Stimulated activated CD4-positive, alpha-beta T cell treated with anti-CD3 and anti-CD28 coated beads, Interleukin-15, amount 100 ng/mL, for 1 hour (primary cell): ENCODE results near the gene MAGI2.
"Not testable (repeated sequence)": the region's sequence is repeated elsewhere in the genome, so short reads cannot be mapped to it uniquely, and the experiment has no call there.

Source experiments
- DNase-seq, 2 donors: peaks; one replicate each; pipeline ENCODE4 v3.0.0-alpha.2; 2020; ENCODE audit warnings: low read depth in 1 of 2, low spot score in 1 of 2

The MAGI2 gene

DNA sequence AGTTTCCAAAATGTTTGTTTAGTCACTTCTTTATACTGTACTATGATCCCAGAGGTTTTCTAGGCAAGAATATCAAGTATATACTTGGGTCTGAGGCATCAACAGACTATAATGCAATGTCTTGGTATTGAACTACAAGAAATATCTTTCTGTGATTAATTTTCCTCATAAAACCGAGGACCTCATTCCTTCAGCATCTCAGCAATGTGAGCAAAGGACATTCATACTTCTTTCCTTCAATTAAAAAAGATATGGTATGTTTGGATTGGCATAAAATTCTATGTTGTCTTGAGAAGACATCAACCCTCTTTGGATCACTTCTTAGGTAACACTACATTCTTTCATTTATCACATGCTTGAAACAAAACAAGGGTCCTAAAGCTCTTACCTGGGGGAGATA lies 1130.3 kb downstream of the MAGI2 start:
- DNase-seq: no peak

DNA sequence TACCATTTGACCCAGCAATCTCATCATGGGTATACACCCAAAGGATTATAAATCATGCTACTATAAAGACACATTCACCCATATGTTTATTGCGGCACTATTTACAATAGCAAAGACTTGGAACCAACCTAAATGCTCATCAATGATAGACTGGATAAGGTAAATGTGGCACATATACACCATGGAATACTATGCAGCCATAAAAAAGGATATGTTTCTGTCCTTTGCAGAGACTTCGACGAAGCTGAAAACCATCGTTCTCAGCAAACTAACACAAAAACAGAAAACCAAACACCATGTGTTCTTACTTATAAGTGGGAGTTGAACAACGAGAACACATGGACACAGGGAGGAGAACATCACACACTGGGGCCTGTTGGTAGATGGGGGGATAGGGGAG lies 1131.2 kb downstream of the MAGI2 start:
- not testable (repeated sequence) for DNase-seq

DNA sequence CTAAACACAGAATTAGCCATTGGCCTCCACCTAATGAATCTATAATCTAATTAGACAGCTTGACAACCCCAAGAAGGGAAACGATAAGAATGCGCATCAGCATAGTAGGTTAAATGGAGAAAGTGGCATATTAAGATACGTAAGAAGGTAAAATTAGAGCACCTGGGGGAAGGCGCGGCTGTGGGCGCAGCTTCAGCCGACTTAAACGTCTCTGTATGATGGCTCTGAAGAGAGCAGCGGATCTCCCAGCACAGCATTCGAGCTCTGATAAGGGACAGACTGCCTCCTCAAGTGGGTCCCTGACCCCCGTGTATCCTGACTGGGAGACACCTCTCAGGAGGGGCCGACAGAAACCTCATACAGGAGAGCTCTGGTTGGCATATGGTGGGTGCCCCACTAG lies 1136.1 kb downstream of the MAGI2 start:
- DNase-seq: no peak

DNA sequence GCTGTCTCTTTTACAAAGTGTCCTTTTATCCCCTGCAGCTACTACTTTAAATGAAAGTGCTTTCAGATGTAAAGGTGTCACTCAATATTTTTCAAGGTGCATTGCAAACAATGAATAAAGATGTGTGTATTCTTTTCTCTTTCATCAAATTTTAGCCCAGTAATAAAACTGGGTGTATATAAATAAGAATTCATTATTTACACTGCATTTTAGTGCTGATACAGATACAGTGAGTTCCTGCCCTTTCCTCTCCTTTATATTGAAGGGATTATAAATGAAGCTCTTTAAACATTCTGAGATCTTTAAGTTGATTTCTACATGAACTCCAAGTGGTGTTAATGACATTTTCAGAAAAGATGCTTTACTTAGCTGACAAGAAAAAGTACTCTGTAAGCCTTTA lies 1137.4 kb downstream of the MAGI2 start:
- DNase-seq: no peak

DNA sequence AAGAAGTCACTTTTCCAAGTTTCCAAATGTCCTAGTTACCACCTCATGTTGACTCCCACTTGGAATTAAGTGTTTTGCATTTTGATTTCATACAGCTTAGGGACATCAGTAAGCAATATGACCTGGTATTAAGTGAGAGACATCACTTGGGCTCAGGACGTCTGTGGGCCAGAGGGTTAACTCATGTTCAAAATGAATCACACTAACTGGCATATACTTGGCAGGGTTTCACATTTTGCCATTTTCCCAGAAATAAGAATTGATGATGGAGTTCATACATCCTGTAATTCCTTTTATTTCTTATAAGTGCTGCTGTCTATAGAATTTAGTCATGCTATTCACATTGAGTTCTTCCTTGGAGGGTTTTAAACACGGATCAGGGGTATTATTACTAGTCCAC lies 1138.3 kb downstream of the MAGI2 start:
- DNase-seq: no peak

DNA sequence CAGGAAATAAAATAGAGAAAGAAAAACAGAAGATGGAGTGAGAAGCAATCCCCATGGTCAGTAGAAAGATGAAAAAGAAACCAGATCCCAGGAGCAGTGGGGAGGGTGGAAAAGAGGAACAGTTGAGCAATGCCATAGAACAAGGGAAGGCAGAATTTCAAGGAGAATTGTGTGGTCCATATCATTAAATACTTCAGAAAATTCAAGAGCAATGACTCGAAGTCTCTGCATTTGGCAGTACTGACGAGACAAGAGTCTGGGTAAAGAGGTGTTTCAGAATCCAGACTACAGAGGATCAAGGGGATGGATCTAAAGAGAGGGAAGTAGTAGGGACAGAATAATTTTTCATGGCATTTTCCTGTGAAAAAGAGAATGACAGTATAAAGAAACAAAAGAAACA lies 1142.3 kb downstream of the MAGI2 start:
- no peak for DNase-seq

DNA sequence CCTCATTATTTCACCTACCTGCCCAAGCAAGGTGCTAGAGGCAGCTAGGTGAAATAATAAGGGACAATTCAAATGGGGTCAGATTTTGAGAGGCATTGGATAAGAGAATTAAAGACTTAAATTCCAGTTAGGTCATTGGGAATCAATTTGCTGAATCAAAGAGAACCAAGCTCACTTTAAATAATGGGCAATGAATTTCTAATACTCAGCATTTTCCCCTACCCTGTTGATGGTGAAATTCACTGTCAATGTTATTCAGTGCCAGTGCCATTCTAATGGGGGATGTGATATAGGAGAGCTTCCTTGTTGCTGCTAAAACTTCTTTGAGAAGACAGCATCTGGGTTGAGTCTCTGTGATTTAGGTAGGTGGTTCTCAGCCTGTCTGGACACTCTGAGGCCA lies 1145.6 kb downstream of the MAGI2 start:
- DNase-seq: no peak

DNA sequence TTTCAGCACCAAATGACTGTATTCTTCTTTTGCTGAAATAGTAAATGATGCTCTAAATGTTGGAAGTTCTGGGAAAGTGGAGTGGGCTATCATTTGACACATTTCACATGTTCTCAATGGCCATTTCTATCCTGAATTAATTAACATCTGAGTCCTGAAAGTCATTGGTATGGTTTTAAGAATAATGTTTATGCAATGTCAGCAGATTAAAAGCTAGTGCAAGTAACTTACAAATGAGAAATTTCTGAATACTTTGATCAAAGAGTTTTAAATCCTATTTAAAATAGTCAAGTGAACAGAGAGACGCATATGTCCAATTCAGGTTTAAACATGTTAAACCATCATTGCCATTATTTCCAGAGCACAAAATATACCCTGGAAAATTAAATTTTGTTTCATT lies 1146.8 kb downstream of the MAGI2 start:
- DNase-seq: no peak

DNA sequence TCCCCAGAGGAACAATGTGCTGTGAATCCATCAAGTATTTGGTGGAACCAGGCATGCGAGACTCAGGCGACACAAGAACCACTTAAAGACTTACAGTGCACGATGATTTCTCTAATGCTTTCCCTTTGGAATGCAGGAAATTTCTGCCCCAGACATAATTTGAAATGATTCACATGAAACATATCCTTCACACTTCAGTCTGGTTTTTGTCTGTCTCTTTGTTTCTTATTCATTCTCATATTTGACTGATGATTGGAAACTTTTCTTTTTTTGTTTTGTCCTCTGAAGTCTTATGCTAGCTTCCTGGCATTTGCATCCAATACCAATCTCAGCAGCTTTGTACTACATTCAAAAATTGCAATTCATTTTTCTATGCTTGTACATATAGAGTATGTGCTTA lies 1152.1 kb downstream of the MAGI2 start:
- DNase-seq: no peak

DNA sequence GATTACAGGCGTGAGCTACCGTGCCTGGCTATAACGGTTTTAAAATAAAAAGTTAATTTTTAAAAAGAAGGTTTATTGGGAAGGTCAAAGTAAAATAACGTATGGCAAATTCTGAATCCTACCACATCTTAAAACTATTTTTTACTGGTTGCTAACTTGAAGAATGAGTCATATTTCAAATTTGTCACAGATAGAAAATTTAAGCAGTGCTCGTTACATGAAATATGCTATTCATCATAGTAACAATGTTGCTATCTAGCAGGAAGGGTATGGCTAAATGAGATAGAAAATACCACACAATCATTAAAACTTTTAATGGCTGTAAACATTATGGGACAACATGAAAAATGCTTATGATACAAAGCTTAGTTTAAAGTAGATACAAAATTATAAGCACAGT lies 1154.4 kb downstream of the MAGI2 start:
- no peak for DNase-seq

DNA sequence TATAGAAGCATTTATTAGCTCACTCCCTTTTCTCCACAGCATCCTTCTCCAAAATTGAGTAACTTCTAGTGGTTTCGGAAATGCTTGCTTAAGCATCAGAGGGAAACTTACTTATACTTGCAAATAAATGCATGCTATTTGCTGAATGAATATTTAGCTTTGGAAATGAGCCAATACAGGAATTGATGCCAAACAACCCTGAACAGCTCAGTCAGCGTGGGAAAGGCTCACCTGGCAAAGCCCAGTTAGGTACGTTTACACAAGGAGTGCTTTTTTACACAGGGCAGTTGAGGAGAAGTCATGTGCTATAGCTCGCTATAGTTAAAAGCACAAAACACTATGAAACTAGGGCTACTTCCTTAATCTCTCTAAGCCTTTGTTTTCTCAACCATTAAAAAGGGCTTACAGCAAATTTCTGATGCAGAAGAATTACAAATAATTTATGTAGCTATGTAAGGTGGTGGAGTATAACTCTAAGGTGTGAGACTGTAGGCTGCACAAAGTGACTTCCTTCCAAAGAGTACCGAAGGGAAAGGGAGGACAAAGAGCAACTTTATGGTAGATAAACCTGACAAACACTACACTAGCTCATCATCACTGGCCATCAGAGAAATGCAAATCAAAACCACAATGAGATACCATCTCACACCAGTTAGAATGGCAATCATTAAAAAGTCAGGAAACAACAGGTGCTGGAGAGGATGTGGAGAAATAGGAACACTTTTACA lies 1156.7 kb downstream of the MAGI2 start:
- no peak for DNase-seq

DNA sequence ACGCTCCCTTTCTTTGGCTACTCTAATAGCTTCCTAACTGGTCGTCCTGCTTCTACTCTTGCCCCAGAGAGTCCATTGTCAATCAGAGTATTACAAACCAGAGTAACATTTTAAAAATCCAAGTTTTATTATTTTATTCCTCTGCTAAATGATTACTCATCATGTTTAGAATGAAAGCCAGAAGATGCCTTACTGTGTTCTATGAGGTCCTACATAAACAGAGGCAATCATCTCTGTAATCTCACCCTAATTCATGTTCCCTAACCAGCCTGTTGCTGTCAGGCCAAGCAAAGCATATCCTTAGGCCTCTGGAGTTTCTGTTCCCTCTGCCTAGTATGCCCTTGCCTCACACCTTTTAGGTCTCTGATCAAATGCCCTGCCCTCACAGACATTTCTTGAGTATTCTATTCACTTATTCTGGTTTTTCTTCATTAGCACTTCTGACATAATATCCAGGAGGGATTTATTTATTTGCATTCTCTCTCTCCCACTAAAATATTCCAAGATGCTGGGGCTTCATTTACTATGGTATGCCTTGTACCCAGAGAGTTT lies 1157.3 kb downstream of the MAGI2 start:
- no peak for DNase-seq

DNA sequence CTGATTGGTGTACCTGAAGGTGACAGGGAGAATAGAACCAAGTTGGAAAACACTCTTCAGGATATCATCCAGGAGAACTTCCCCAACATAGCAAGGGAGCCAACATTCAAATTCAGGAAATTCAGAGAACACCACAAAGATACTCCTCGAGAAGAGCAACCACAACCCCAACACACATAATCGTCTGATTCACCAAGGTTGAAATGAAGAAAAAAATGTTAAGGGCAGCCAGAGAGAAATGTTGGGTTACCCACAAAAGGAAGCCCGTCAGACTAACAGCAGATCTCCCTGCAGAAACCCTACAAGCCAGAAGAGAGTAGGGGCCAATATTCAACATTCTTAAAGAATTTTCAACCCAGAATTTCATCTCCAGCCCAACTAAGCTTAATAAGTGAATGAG lies 1164.0 kb downstream of the MAGI2 start:
- not testable (repeated sequence) for DNase-seq

DNA sequence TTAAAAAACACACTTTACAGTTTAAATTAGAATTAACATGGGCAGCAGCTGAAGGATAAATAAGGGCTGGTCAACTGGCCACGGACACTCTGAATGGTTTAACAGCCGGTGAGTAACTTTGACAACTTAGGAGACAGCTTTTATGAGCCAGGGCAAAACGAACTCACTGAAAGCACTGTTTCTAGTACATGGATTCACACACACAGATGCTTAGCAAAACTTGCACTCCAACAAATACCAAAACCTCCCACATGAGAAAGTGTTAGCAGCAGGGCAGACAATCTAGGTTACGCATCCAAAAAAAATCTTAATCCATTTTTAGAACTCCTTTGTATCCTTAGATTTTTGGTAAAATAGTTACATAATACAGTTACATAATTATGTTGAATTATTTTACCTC lies 1168.5 kb downstream of the MAGI2 start:
- DNase-seq: no peak

DNA sequence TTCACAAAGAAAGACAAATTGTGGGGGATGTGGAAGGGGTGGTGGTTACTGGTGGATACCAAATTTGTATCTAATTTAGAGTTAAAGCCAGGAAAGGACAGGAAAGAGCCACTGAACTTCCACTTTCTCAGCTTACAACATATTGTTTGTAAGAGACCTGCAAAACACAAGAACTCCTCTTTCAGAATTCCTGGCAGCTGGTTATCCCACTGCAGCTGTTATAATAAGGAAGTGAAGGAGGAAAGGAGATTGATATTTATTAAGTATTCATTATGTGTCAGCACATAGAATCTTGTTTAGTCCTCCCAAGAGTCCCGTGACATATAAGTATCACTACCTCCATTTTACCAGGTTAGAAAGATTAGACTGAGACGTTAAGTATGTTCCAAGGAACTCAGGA lies 1173.2 kb downstream of the MAGI2 start:
- DNase-seq: no peak

DNA sequence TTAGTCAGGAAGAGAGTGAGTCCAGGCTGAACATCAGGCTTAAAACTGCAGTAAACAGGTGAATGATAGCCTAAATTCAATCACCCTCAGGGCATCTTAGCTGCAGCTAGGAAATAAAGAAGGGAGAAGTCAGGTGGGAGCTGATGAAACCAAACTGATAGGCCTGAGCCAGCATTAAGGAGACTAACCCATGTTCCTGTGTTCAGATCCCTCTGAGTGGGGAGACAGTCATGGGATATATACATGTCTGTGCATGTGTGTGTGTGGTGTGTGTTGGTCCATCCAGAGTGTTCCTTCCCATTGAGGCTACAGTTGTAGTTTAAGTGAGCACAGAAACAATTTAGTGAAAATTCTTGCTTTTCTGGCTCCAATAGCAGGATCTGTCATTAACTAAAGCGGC lies 1174.0 kb downstream of the MAGI2 start:
- no peak for DNase-seq

DNA sequence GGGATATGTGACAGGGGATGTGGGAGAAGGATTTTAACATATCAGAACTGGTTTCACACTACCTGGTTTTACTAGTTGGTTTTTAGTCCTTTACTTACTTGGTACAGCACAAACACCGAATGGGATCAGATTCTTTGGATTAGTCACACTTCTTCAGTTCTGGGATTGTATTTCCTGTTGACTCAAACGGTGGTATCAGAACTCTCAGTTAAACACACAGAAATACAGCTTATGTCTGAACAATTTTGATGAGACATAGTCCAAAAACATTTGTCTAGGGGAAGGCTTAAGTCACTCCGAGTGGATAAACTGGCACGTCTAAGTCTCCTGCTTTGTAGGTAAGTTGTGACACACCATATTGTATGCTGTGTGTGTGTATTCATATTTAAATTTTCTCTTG lies 1174.4 kb downstream of the MAGI2 start:
- no peak for DNase-seq

DNA sequence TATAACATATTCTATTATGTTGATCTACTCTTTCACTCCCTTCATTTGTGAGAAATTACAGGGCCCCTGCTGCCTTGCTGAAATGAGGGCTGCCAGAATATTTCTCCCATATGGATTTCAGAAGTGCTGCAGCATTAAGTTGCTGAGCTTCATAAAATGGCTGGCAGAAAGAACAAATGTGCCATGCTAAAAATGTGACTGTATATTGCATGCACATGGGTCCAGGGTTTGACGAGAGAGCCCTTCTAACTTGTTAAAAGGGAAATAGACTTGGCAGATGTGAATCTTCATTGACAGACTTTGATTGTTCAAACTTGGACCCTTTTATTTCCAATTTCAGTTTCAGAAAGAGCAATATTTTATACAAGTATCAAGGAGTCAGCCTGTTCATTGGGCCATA lies 1186.3 kb downstream of the MAGI2 start:
- DNase-seq: no peak

DNA sequence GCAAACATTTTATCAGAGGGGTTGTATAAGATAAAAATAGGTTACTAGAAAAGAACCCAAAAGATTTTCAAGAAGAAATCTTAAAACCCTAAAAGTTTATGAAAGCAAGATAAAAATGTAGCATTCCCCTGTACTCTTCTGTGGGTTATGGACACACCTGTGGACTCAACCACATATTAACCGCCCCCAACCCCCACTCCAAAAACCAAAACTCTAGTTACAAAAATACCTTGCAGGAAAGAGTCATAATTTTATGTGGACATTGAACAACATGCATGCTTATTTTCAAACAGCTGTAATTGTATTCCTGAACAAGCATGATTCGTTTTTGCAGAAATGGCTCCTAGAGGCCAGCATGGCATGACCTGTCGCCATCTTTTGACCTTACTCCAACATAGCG lies 1188.0 kb downstream of the MAGI2 start:
- DNase-seq: no peak

DNA sequence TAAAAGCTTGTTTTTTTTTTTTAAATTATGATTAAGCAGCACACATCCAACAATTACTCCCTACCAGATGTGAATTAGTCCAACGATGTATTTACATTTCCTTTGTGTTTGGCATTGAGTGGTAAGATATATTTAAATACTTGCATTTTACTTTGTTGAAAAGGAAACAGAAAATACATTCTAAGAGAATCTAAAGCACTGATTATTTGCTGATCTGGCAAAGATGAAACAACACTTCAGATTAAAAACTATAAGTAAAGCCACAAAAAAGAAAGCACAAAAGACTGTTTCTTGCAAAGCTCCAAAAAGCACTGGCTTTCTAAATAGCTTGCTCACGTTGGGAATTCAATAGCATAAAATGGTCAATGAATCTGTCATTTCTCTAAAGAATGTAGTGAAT lies 1188.4 kb downstream of the MAGI2 start:
- DNase-seq: no peak

DNA sequence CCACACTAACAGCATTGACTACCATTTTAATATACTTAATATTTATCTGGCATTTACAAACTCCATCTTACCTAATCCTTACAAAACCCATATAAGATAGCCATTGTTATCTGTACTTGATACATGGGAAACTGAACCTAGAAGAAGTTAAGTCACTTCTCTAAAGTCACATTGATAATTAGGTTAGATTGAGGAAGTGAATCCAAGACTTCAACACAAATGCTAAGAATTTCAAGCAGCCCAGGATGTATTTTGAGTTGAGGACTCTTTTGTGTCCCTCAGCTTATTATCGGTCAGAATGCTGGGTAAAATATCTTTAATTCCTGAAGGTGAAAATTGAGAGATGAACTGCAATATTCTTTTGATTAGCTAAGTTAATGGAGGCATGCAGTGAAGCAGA lies 1189.4 kb downstream of the MAGI2 start:
- DNase-seq: no peak

DNA sequence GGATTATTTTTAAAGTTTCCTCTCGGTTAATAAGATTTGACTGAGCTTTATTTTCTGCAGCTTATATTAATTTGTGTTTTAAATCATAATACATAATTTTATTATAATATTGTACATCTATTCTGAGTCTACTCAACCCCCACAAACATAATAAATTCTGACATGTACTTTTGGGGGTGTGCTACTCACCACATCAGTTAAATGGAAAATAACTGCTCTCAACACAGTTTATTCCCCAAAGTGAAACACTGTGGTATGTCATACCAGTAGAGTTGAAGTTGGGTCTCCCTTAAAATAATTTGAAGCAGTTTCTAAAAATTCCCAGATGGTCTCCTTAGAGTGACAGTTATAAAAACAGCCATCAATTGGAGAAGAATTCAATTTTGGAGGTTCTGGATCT lies 1191.7 kb downstream of the MAGI2 start:
- no peak for DNase-seq

DNA sequence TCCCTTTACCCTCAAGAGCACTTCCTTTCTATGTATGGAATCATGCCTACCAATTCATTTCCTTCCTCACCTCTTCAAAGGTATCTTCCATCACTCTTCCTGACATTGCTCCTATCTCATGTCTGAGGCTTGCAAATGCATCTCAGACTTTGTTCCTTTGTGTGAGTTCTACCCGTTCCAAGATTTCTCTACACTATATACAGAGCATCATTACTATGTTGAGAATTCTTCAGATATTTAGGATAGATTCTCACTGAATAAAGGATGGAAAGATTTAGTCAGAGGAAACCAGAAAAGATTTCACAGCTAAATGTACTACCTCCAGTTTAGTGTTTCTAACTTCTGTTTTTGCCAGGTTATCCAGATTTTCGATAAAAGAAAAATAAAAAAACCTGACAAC lies 1192.2 kb downstream of the MAGI2 start:
- DNase-seq: no peak
